NCI-H187 treated with DMSO at 0.1 percent for 48 hours (cell line): ENCODE measurements around the gene CALML3.
A peak's percentile ranks its signal among the peaks of the same experiment; 100 is the strongest.

ENCODE experiments used
- DNase-seq: peaks from one replicate; lab custom pipeline; 2025; lab: John Stamatoyannopoulos, UW

CALML3 gene

GRCh38 chr10:5506751-5507648 is 17.8 kb upstream of the CALML3 start:
- DNase-seq, result no peak

- no peak for DNase-seq
These were observed 17.1 kb upstream of the CALML3 start for GRCh38 chr10:5507649-5508131.

- no peak for DNase-seq
These were observed 16.6 kb upstream of the CALML3 start for GRCh38 chr10:5508161-5508604.

GRCh38 chr10:5508786-5509185 is 16.0 kb upstream of the CALML3 start:
- no peak for DNase-seq

GRCh38 chr10:5509236-5509635 is 15.5 kb upstream of the CALML3 start:
- DNase-seq, result no peak

- DNase-seq, result no peak
These were observed 15.1 kb upstream of the CALML3 start for GRCh38 chr10:5509691-5510090.

- no peak for DNase-seq
These were observed 14.3 kb upstream of the CALML3 start for GRCh38 chr10:5510281-5511072.

GRCh38 chr10:5511231-5511884 is 13.4 kb upstream of the CALML3 start:
- DNase-seq, result no peak

GRCh38 chr10:5511885-5512280 is 12.9 kb upstream of the CALML3 start:
- no peak for DNase-seq

- no peak for DNase-seq
These were observed 12.4 kb upstream of the CALML3 start for GRCh38 chr10:5512331-5512730.

GRCh38 chr10:5512881-5513612 is 11.7 kb upstream of the CALML3 start:
- no peak for DNase-seq

GRCh38 chr10:5514226-5514850 is 10.4 kb upstream of the CALML3 start:
- no peak for DNase-seq

GRCh38 chr10:5515948-5516761 is 8.6 kb upstream of the CALML3 start:
- no peak for DNase-seq

GRCh38 chr10:5517546-5517945 is 7.2 kb upstream of the CALML3 start:
- DNase-seq, result no peak

- peak; percentile 81 for DNase-seq
These were observed 6.6 kb upstream of the CALML3 start for GRCh38 chr10:5518143-5518542.

- DNase-seq, result no peak
These were observed 5.7 kb upstream of the CALML3 start for GRCh38 chr10:5519054-5519453.

- DNase-seq, result no peak
These were observed 1.7 kb upstream of the CALML3 start for GRCh38 chr10:5522913-5523560.

- no peak for DNase-seq
These were observed 776 bp upstream of the CALML3 start for GRCh38 chr10:5523796-5524574.
